NCI-H345 (cell line): ENCODE measurements around the gene RNASET2.
"Not testable (repeated sequence)": the region's sequence is repeated elsewhere in the genome, so short reads cannot be mapped to it uniquely, and the experiment has no call there.

Experiments
- DNase-seq: peaks from one replicate; lab custom pipeline; 2025; lab: John Stamatoyannopoulos, UW

The RNASET2 gene

GRCh38 chr6:166927240-166927934 lies 29.0 kb downstream of the RNASET2 start:
- DNase-seq, result no peak

GRCh38 chr6:166926748-166927147 lies 29.6 kb downstream of the RNASET2 start:
- DNase-seq, result no peak

- DNase-seq, result no peak
Measured at GRCh38 chr6:166925141-166925996, 31.0 kb downstream of the RNASET2 start.

- no peak for DNase-seq
Measured at GRCh38 chr6:166924531-166924930, 31.8 kb downstream of the RNASET2 start.

- DNase-seq, result no peak
Measured at GRCh38 chr6:166922937-166923336, 33.4 kb downstream of the RNASET2 start.

- DNase-seq, result no peak
Measured at GRCh38 chr6:166921570-166921969, 34.8 kb downstream of the RNASET2 start.

GRCh38 chr6:166916824-166917223 lies 39.5 kb downstream of the RNASET2 start:
- no peak for DNase-seq

GRCh38 chr6:166915484-166915883 lies 40.9 kb downstream of the RNASET2 start:
- DNase-seq, result not testable (repeated sequence)

- DNase-seq, result not testable (repeated sequence)
Measured at GRCh38 chr6:166914952-166915351, 41.4 kb downstream of the RNASET2 start.

- DNase-seq, result no peak
Measured at GRCh38 chr6:166911248-166911677, 45.1 kb downstream of the RNASET2 start.

- no peak for DNase-seq
Measured at GRCh38 chr6:166910601-166911000, 45.7 kb downstream of the RNASET2 start.

GRCh38 chr6:166908811-166909210 lies 47.5 kb downstream of the RNASET2 start:
- DNase-seq, result no peak

- DNase-seq, result no peak
Measured at GRCh38 chr6:166907871-166908806, 48.2 kb downstream of the RNASET2 start.

GRCh38 chr6:166907373-166907841 lies 48.9 kb downstream of the RNASET2 start:
- no peak for DNase-seq

GRCh38 chr6:166906376-166907044 lies 49.8 kb downstream of the RNASET2 start:
- DNase-seq, result no peak

- DNase-seq, result no peak
Measured at GRCh38 chr6:166905505-166906134, 50.7 kb downstream of the RNASET2 start.

- DNase-seq, result no peak
Measured at GRCh38 chr6:166905013-166905412, 51.3 kb downstream of the RNASET2 start.

- peak; percentile 46 for DNase-seq
Measured at GRCh38 chr6:166904101-166904746, 52.1 kb downstream of the RNASET2 start.

- DNase-seq, result no peak
Measured at GRCh38 chr6:166903500-166903899, 52.9 kb downstream of the RNASET2 start.

- no peak for DNase-seq
Measured at GRCh38 chr6:166903027-166903426, 53.3 kb downstream of the RNASET2 start.
